ENCODE results near the gene ATAD3A. TPM values are rescaled to one million over a fixed set of nuclear protein-coding genes. Genes with fewer than 3 reads are reported as not detected.

The ATAD3A gene
- polyA plus RNA-seq, 1 donor from 2014 or later: 30.3 TPM

- no peak overlapping the region for H3K4me3 ChIP-seq (ENCODE audit: low read length)
- no peak overlapping the region for H3K27ac ChIP-seq (ENCODE audit: low read length)
- H3K9ac ChIP-seq (ENCODE audit: low read length): no peak overlapping the region
- no peaks in the 10 kb centered on the region for H3F3A ChIP-seq (ENCODE audit: insufficient read depth, low read length, poor library complexity, severe bottlenecking)
- no peaks in the 10 kb centered on the region for H3K9me2 ChIP-seq (ENCODE audit: insufficient read depth, low read length)
- no peaks in the 10 kb centered on the region for H3K36me3 ChIP-seq (ENCODE audit: insufficient read depth, low read length)
- peaks cover 4% of the 10 kb centered on the region for H3K27me3 ChIP-seq (ENCODE audit: insufficient read depth, low read depth, low read length)
- no peaks in the 10 kb centered on the region for H3K9me3 ChIP-seq (ENCODE audit: low read length)
- no peak overlapping the region for H2AFZ ChIP-seq (ENCODE audit: low read depth, low read length)
- no peaks in the 10 kb centered on the region for H4K20me1 ChIP-seq (ENCODE audit: insufficient read depth)
- H3K79me2 ChIP-seq (replicated peaks; ENCODE audit: insufficient read depth, low read length): peaks cover 4% of the 10 kb centered on the region
- TF ChIP-seq CTCF (IDR thresholded peaks at IDR 0.05; ENCODE audit: poor library complexity, severe bottlenecking) (no peak), MXI1 (conservative IDR thresholded peaks at IDR 0.05; ENCODE audit: poor library complexity, severe bottlenecking) (no peak), SMC3 (conservative IDR thresholded peaks at IDR 0.05; ENCODE audit: poor library complexity) (no peak), RAD21 (conservative IDR thresholded peaks at IDR 0.05) (no peak), EZH2 (IDR thresholded peaks at IDR 0.05; ENCODE audit: borderline replicate concordance, insufficient read depth, low read length, poor library complexity, severe bottlenecking) (no peak), POLR2AphosphoS5 (IDR thresholded peaks at IDR 0.05) (no peak), TAF1 (IDR thresholded peaks at IDR 0.05; ENCODE audit: low read depth) (no peak), EP300 (conservative IDR thresholded peaks at IDR 0.05; ENCODE audit: poor library complexity, severe bottlenecking) (no peak)
- TF ChIP-seq, protein P1, sequence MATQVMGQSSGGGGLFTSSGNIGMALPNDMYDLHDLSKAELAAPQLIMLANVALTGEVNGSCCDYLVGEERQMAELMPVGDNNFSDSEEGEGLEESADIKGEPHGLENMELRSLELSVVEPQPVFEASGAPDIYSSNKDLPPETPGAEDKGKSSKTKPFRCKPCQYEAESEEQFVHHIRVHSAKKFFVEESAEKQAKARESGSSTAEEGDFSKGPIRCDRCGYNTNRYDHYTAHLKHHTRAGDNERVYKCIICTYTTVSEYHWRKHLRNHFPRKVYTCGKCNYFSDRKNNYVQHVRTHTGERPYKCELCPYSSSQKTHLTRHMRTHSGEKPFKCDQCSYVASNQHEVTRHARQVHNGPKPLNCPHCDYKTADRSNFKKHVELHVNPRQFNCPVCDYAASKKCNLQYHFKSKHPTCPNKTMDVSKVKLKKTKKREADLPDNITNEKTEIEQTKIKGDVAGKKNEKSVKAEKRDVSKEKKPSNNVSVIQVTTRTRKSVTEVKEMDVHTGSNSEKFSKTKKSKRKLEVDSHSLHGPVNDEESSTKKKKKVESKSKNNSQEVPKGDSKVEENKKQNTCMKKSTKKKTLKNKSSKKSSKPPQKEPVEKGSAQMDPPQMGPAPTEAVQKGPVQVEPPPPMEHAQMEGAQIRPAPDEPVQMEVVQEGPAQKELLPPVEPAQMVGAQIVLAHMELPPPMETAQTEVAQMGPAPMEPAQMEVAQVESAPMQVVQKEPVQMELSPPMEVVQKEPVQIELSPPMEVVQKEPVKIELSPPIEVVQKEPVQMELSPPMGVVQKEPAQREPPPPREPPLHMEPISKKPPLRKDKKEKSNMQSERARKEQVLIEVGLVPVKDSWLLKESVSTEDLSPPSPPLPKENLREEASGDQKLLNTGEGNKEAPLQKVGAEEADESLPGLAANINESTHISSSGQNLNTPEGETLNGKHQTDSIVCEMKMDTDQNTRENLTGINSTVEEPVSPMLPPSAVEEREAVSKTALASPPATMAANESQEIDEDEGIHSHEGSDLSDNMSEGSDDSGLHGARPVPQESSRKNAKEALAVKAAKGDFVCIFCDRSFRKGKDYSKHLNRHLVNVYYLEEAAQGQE (IDR thresholded peaks at IDR 0.05; ENCODE audit: borderline replicate concordance): no peak
- H3K4me2 ChIP-seq (ENCODE audit: low read length): no peak overlapping the region
Measured at GRCh38 chr1:1578371-1578940, 66.5 kb downstream of the ATAD3A start.

- Histone ChIP-seq H3K4me3 (ENCODE audit: low read length) (no peak overlapping the region), H4K20me1 (ENCODE audit: insufficient read depth) (no peaks in the 10 kb centered on the region), H3K9ac (ENCODE audit: low read length) (no peak overlapping the region), H3K9me3 (ENCODE audit: low read length) (no peaks in the 10 kb centered on the region), H3K36me3 (ENCODE audit: insufficient read depth, low read length) (no peaks in the 10 kb centered on the region), H3K79me2 (replicated peaks; ENCODE audit: insufficient read depth, low read length) (no peaks in the 10 kb centered on the region), H3F3A (ENCODE audit: insufficient read depth, low read length, poor library complexity, severe bottlenecking) (no peaks in the 10 kb centered on the region), H3K4me2 (ENCODE audit: low read length) (no peak overlapping the region), H3K27me3 (ENCODE audit: insufficient read depth, low read depth, low read length) (peaks cover 6% of the 10 kb centered on the region), H3K9me2 (ENCODE audit: insufficient read depth, low read length) (no peaks in the 10 kb centered on the region), H2AFZ (ENCODE audit: low read depth, low read length) (no peak overlapping the region), H3K27ac (ENCODE audit: low read length) (no peak overlapping the region)
- no peak for TF ChIP-seq EP300 (conservative IDR thresholded peaks at IDR 0.05; ENCODE audit: poor library complexity, severe bottlenecking)
- no peak for TF ChIP-seq TAF1 (IDR thresholded peaks at IDR 0.05; ENCODE audit: low read depth)
- no peak for TF ChIP-seq RAD21 (conservative IDR thresholded peaks at IDR 0.05)
- TF ChIP-seq CTCF (IDR thresholded peaks at IDR 0.05; ENCODE audit: poor library complexity, severe bottlenecking): no peak
- no peak for TF ChIP-seq POLR2AphosphoS5 (IDR thresholded peaks at IDR 0.05)
- no peak for TF ChIP-seq MXI1 (conservative IDR thresholded peaks at IDR 0.05; ENCODE audit: poor library complexity, severe bottlenecking)
- TF ChIP-seq SMC3 (conservative IDR thresholded peaks at IDR 0.05; ENCODE audit: poor library complexity): no peak
- no peak for TF ChIP-seq EZH2 (IDR thresholded peaks at IDR 0.05; ENCODE audit: borderline replicate concordance, insufficient read depth, low read length, poor library complexity, severe bottlenecking)
- TF ChIP-seq, protein P1 (IDR thresholded peaks at IDR 0.05; ENCODE audit: borderline replicate concordance): no peak
Measured at GRCh38 chr1:1582585-1583346, 70.8 kb downstream of the ATAD3A start.
